PFSK-1 (cell line): ENCODE data around the gene OR6Y1.

Source experiments
- FOXP2 ChIP-seq: optimal IDR thresholded peaks from 2 replicates; pipeline ENCODE3; 2011; ENCODE audit warnings: borderline replicate concordance, control low read depth, inconsistent platforms; ENCODE audit not compliant: insufficient read depth; ENCODE audit errors: extremely low read length, extremely low read depth
- POLR2AphosphoS5 ChIP-seq: IDR thresholded peaks from 2 replicates; pipeline ENCODE4 v1.6.1; 2012; ENCODE audit warnings: low read depth, mild to moderate bottlenecking, control low read depth, low read length, moderate library complexity
- SIN3A ChIP-seq: IDR thresholded peaks from 2 replicates; pipeline ENCODE4 v1.6.1; 2012; ENCODE audit warnings: mild to moderate bottlenecking, low read length, moderate library complexity, borderline replicate concordance; ENCODE audit not compliant: insufficient read depth
- TAF1 ChIP-seq: IDR thresholded peaks from 2 replicates; pipeline ENCODE4 v1.6.1; 2012; ENCODE audit warnings: low read length, control low read depth, borderline replicate concordance; ENCODE audit not compliant: insufficient read depth
- TF ChIP-seq, protein P1 (sequence below), 2 experiments: IDR thresholded peaks; 2 replicates each; pipeline versions ENCODE4 v1.6.1 to v1.8.0; 2011 to 2012; ENCODE audit warnings: low read depth in 2 of 2, low read length in 2 of 2, control low read depth in 1 of 2, inconsistent platforms in 1 of 2, mild to moderate bottlenecking in 1 of 2, moderate library complexity in 1 of 2; ENCODE audit not compliant: insufficient read depth in 1 of 2

The OR6Y1 gene

DNA sequence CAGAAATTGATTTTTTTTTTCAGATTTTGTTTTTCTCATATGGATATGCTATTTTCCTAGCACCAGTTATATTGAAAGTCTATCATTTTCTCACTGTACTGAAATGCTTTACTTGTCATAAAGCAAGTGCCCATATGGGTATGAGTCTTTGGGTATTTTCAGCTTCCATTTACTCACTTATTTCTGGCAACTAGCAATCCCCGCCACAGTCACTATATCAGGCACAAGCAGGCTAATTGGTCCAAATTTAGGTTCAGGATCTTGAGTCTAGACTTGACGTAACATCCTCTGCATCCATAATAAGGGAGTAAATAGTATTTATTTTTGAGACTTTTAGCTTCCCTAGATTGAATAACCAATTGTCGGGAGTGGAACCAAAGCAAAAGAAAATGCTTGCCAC is 23.4 kb upstream of the OR6Y1 start:
- TF ChIP-seq TAF1 = no peak
- TF ChIP-seq FOXP2 = no peak
- TF ChIP-seq, protein P1, sequence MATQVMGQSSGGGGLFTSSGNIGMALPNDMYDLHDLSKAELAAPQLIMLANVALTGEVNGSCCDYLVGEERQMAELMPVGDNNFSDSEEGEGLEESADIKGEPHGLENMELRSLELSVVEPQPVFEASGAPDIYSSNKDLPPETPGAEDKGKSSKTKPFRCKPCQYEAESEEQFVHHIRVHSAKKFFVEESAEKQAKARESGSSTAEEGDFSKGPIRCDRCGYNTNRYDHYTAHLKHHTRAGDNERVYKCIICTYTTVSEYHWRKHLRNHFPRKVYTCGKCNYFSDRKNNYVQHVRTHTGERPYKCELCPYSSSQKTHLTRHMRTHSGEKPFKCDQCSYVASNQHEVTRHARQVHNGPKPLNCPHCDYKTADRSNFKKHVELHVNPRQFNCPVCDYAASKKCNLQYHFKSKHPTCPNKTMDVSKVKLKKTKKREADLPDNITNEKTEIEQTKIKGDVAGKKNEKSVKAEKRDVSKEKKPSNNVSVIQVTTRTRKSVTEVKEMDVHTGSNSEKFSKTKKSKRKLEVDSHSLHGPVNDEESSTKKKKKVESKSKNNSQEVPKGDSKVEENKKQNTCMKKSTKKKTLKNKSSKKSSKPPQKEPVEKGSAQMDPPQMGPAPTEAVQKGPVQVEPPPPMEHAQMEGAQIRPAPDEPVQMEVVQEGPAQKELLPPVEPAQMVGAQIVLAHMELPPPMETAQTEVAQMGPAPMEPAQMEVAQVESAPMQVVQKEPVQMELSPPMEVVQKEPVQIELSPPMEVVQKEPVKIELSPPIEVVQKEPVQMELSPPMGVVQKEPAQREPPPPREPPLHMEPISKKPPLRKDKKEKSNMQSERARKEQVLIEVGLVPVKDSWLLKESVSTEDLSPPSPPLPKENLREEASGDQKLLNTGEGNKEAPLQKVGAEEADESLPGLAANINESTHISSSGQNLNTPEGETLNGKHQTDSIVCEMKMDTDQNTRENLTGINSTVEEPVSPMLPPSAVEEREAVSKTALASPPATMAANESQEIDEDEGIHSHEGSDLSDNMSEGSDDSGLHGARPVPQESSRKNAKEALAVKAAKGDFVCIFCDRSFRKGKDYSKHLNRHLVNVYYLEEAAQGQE (IDR thresholded peaks at IDR 0.05; ENCODE audit: insufficient read depth in 1 of 2, low read depth in 2 of 2, low read length in 2 of 2) = no peak
- no peak for TF ChIP-seq SIN3A

DNA sequence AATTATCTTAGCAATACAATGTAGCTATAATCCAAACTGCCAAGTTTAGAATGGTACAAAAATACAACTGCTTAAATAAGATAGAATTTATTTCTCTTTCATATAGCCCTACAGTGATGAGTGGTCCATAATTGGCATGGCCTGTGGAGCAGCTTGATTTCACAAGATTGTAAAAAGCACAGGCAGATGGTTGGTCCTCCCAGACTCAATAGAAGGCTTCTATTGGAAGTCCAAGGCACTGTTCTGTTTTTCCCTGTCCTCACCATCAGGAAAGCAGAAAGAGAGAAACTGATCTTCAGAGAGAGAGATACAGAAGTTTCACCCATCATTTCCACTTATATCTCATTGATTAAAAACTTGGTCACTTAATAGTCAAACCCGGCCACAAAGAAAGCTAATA is 18.0 kb upstream of the OR6Y1 start:
- TF ChIP-seq TAF1 (no peak), SIN3A (no peak), POLR2AphosphoS5 (no peak), FOXP2 (no peak)
- TF ChIP-seq, protein P1 (IDR thresholded peaks at IDR 0.05; ENCODE audit: insufficient read depth in 1 of 2, low read depth in 2 of 2, low read length in 2 of 2) = no peak

DNA sequence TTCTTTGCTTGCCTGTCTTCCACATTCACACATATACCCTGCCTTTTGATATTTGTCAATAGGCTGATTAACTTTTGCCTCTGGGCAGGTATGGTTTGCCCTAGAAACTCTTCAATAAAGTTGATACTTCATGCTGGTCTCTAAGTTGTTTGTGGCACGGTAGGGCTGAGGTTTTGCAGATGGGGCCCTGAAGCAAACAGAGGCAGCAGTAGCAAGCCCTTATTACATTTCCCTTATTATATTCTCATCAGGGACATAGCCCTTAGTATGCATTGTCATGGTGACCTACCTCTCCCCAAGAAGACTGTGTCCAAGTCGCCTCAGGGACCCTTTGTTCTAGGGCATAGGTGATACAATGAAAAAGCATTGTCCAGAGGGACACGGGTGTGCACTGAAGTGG is 16.3 kb upstream of the OR6Y1 start, which contains the start of gene OR6P1:
OR6P1 (minus strand) TSS at position 101 of the 400 bp plus-strand sequence. CDS start 6,976 bp downstream, outside the sequence.
- TF ChIP-seq POLR2AphosphoS5 (no peak), FOXP2 (no peak), SIN3A (no peak), TAF1 (no peak)
- TF ChIP-seq, protein P1 (IDR thresholded peaks at IDR 0.05; ENCODE audit: insufficient read depth in 1 of 2, low read depth in 2 of 2, low read length in 2 of 2) = no peak

DNA sequence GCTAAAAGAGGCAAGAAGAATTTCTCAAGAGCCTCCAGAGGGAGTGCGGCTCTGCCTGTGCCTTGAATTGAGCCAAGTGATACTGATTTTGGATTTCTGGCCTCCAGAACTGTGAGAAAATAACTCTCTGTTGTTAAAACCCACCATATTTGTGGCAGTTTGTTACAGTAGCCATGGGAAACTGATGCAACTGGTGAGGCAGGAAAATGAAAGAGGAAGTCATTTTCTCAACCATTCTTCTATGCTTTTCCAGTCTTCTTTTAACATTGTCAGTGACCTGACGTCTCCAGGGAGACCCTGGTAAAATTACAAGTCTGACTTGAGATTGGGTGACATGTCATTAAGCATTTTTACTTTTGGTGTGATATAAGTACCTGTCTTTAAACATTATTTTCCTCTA is 10.4 kb upstream of the OR6Y1 start:
- no peak for TF ChIP-seq TAF1
- TF ChIP-seq FOXP2 = no peak
- TF ChIP-seq, protein P1 (IDR thresholded peaks at IDR 0.05; ENCODE audit: insufficient read depth in 1 of 2, low read depth in 2 of 2, low read length in 2 of 2) = no peak
- TF ChIP-seq SIN3A = no peak
- TF ChIP-seq POLR2AphosphoS5 = no peak

DNA sequence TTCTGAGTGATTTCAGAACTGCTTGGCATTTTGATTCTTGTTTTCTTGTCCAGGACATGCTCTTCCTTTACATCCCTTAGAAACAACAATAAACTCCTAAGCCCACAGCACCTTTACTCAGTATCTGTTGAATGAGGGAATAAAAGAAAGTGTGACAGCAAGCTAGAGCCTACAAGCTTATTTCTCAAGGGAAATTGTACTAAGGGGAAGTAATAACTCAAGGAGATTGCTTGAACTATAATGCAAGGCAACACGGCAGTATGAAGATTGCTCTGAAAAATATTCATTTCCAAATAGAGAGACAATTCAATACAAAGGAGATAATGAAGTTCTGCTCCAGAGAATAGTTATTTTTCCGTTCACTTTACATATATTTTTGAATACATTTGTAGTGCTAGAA is 9.6 kb upstream of the OR6Y1 start:
- TF ChIP-seq POLR2AphosphoS5 = no peak
- TF ChIP-seq TAF1 = no peak
- TF ChIP-seq FOXP2 = no peak
- TF ChIP-seq, protein P1 (IDR thresholded peaks at IDR 0.05; ENCODE audit: insufficient read depth in 1 of 2, low read depth in 2 of 2, low read length in 2 of 2) = no peak
- no peak for TF ChIP-seq SIN3A
